Heart left ventricle (tissue), 13 donors: ENCODE measurements around the gene MACROH2A1.

Experiments
- POLR2A ChIP-seq, 2 donors: fragments of 450-650 bp; IDR thresholded peaks; one replicate each; pipeline ENCODE4 v1.6.1; 2017; ENCODE audit warnings: antibody characterized with exemption in 2 of 2, mild to moderate bottlenecking in 2 of 2, moderate library complexity in 2 of 2
- TF ChIP-seq, protein P1 (sequence below), 12 donors: fragments of 200-600 bp; sonication (generic) in 4 of 12; IDR thresholded peaks; one replicate each; pipeline versions ENCODE4 v1.5.0 to v1.8.0; 2018 to 2022; ENCODE audit warnings: antibody characterized with exemption in 12 of 12, mild to moderate bottlenecking in 5 of 12
- donor health status: ischemic (EF 13 %, LVEDD 7.1; RV severe dilation, severe dysfunction).
- donor health status: DM: no; HTN: yes; CAD: no.
- donor health status: DM: no; HTN: no; CAD: no.
- donor health status: ischemic (EF 25% LVEDD 6.9; RV normal size, moderate dysfunction).
- donor health status: ischemic (EF 25% LVEDD 5.7; RV mildly dilated, moderate dysfunction).
- donor health status: ischemic (EF 35%, LVEDD 5.7; RV mildly dilated, moderate dysfunction).
- donor health status: nonischemic (EF 11% LVEDD 7.7; RV severe dilation, severe dysfunction).
- donor health status: DM: yes; HTN: yes; CAD: no.
- donor health status: PGD.
- donor health status: ischemic (EF 29% LVEDD 5.4; RV normal size, mild dysfunction).
- donor health status: nonischemic (EF 23%, LVEDD 6.1; RV moderate dilation, normal function).

DNA sequence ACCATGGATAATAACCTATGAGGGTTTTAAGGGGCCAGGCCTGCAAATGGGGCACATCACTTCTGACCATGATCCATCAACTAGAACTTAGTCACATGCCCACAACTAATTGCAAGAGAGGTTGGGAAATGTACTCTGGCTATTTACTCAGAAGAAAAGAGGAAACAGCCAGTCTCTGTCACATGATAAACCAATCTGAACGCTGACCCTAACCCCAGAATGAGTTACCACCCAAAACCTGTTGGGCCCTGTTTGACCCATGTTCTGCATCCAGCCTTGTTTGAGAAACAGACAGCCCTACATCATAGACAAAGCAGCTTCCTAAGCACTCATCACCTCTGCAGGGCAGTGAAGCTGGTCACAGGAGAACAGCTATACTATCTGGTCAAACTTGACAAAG, 5.8 kb downstream of the MACROH2A1 start:
- TF ChIP-seq, protein P1, sequence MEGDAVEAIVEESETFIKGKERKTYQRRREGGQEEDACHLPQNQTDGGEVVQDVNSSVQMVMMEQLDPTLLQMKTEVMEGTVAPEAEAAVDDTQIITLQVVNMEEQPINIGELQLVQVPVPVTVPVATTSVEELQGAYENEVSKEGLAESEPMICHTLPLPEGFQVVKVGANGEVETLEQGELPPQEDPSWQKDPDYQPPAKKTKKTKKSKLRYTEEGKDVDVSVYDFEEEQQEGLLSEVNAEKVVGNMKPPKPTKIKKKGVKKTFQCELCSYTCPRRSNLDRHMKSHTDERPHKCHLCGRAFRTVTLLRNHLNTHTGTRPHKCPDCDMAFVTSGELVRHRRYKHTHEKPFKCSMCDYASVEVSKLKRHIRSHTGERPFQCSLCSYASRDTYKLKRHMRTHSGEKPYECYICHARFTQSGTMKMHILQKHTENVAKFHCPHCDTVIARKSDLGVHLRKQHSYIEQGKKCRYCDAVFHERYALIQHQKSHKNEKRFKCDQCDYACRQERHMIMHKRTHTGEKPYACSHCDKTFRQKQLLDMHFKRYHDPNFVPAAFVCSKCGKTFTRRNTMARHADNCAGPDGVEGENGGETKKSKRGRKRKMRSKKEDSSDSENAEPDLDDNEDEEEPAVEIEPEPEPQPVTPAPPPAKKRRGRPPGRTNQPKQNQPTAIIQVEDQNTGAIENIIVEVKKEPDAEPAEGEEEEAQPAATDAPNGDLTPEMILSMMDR (IDR thresholded peaks at IDR 0.05), result no peak
- TF ChIP-seq POLR2A (IDR thresholded peaks at IDR 0.05), result no peak
